Stimulated activated CD8-positive, alpha-beta memory T cell treated with anti-CD3 and anti-CD28 coated beads, Interleukin-7, amount 100 ng/mL, for 1 hour (primary cell): ENCODE results near the gene PDCD4.
A peak's percentile ranks its signal among the peaks of the same experiment; 100 is the strongest.
"Not testable (repeated sequence)": the region's sequence is repeated elsewhere in the genome, so short reads cannot be mapped to it uniquely, and the experiment has no call there.

Experiments used
- DNase-seq, 2 donors: peaks; one replicate each; pipeline ENCODE4 v3.0.0-alpha.2; 2020; ENCODE audit warnings: low read depth in 2 of 2

Gene PDCD4

GRCh38 chr10:110881905-110882304, 10.2 kb downstream of the PDCD4 start:
- no peak for DNase-seq

DNA sequence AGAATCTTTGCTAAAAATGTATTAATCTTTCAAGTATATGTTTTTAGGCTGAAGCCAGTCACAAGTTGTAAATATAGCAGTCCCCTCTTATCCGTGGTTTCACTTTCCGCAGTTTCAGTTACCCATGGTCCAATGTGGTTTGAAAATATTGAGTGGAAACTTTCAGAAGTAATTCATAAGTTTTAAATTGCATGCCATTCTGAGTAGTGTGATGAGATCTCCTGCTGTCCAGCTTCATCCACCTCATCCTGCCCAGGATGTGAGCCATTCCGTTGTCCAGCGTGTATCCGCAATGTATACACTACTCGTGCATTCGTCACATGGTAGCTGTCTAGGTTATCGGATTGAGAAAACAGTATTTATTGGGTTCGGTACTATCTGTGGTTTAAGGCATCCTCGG, 12.2 kb downstream of the PDCD4 start:
- DNase-seq, result no peak

- DNase-seq, result no peak
These were observed 14.4 kb downstream of the PDCD4 start for GRCh38 chr10:110885932-110886674.

- DNase-seq, result no peak
These were observed 15.8 kb downstream of the PDCD4 start for GRCh38 chr10:110887560-110887959.

DNA sequence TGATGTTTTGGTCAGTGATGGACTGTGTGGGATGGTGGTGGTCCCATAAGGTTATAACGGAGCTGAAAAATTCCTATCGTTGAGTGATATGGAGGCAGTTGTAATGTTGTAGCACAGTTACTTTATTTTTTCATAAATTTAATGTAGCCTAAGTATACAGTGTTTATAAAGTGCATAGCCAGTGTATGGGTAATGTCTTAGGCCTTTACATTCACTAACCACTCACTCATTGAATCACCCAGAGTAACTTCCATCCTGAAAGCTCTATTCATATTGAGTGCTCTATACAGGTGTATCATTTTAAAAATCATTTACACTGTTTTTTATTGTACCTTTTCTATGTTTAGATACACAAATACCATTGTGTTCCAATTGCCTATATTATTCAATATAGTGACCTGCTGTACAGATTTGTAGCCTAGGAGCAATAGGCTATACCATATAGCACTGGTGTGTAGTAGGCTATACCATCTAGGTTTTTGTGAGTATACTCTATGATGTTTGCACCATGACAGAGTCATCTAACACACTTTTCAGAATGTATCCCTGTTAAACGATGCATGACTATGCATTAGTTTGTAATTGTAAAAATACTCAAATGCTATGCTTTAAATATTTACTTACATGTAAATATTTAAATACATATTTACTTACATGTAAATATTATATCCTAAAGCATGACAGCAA, 21.0 kb downstream of the PDCD4 start:
- DNase-seq, result no peak

- DNase-seq, result no peak
These were observed 21.9 kb downstream of the PDCD4 start for GRCh38 chr10:110893559-110894179.

DNA sequence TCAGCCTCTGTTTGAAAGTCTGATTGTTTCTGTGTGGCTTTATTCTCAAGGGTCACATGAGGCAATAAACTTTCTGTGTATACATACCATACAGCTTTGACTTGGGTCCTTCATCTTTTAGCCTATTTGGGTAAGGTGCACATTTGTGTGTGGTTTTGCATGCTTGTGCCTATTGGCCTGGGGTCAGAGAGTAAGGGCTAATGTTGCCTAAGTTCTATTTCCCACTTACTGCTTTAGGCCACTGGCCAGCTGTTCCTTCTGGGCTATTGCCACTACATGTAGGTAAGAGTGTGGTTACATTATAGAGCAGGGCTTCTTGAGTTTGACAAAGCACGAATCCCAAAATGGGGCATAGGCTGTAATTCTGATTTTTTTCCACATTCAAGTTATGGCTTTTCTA, 25.5 kb downstream of the PDCD4 start:
- no peak for DNase-seq

DNA sequence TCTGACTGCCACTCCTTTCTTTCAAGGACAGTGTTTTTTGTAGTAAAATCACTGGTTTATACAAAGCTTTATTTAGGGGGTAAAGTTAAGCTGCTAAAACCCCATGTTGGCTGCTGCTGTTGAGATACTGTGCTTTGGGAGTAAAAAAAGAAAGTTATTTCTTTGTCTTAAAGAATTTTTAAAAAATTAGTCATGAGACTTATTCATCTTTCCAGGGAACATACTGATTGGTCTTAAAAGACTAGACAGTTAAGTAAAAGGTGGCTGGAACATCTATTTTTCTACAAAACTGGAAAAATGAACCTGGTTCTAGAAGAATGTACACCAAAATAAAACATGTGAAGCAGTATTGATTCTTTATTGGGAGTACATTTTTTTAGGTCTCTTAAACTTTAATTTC, 26.7 kb downstream of the PDCD4 start:
- DNase-seq, result no peak

DNA sequence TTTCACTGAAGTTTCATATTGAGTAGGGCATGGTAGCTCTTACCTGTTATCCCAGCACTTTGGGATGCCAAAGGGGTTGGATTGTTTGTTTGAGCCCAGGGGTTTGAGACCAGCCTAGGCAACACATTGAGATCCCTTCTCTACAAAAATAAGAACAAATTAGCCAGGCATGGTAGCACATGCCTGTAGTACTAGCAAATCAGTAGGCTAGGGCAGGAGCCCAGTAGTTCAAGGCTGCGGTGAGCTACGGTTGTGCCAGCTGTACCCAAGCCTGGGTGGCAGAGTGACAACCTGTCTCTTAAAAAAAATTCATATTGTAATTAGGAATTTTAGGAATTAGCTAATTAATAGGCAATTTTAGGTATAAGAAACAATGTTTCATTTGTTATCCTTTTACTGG, 29.3 kb downstream of the PDCD4 start:
- DNase-seq, result no peak

- no peak for DNase-seq
These were observed 30.5 kb downstream of the PDCD4 start for GRCh38 chr10:110901954-110902819.

- DNase-seq, result no peak
These were observed 31.9 kb downstream of the PDCD4 start for GRCh38 chr10:110903280-110904278.

DNA sequence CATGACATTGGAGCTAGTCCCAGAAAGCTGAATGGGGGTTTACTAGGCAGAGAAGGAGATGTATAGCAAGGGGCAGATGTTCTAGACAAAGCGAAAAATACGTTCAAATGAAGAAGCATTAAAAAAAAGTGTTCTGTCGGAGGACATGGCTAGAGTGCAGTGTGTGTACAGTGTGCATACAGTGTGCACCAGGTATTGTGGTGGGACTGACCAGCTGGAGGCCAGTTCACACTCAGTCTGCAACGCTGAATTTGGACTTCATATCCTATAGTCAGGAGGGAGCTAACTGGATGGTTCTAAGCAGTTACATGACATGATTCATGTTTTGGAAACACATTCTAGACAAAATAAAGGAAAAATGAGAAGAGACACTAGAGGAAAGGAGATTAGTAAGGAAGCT, 38.4 kb downstream of the PDCD4 start:
- DNase-seq, result no peak

GRCh38 chr10:110912374-110912773, 40.6 kb downstream of the PDCD4 start:
- no peak for DNase-seq

DNA sequence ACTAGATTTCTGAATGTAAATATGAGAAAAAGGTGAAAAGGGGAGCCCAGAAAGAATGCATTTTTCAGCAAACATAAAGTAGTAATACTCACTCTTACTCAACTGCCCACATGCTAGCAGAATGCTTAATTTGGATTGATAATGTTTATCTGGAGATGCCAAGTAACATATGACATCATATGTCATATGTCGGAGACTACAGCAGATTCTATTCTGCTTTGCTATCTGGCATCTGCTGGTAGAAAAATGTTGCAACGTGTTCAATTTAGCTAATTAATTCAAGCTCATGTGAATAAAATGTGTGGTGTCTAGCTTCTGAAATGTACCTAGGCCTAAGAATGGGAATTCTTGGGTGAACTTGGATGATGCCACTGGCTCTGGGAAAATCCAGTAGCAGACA, 42.7 kb downstream of the PDCD4 start:
- no peak for DNase-seq

- no peak for DNase-seq
These were observed 43.3 kb downstream of the PDCD4 start for GRCh38 chr10:110915035-110915434.

- DNase-seq, result not testable (repeated sequence)
These were observed 43.9 kb downstream of the PDCD4 start for GRCh38 chr10:110915600-110915999.

GRCh38 chr10:110916554-110917346, 45.0 kb downstream of the PDCD4 start:
- no peak for DNase-seq

DNA sequence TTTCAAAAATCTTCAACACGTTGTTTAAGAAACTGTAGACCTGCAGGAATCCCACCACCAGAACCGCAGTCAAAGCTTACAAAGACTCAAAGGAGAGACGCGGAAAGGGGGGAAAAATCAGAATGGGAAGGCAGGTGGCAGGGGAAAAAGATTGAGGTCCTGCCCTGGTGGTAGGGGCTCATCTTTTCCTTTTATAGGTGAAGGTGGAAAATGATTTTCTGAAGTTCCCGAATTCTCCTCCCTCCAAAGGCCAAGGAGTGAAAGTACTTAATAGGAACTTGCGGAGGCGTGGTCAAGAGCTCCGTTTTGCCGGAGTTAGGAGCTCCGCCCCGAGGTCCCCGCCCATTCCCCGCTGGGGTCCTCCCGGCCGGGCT, 46.5 kb downstream of the PDCD4 start:
- peak; percentile 68 to 73 for DNase-seq

DNA sequence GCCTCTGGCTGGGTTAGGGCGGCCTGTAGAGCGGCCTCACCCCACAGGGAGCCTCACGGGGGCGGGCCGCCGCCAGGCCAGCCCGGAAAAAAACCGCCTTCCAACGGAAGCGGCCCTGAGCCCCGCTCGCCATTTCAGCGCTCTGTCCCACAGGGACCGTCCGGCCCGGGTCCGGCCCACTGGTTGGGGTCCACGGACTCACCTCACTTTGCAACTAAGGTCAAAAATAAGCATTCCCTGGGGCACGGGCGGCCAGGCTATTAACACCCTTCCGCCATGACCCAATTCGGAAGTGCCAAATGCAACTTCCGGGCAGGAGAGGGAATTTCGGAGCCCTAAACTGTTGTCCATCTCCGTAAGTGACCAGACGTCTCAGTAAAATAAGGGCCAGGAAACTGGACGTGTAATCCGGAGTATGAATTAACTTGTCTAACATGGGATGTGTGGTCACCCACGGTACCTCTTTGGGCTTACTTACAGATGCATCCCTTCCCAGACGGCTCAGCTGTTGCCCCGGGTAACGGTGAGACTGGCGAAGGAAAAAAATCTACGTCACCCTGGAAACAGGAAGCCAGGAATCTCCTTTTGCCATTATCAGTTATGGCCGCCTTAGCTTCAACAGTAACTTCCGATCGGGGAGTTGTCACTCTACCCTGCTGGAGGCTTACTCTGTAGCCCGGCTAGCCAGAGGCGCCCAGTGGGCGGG, 47.1 kb downstream of the PDCD4 start, which contains the start of gene BBIP1:
TSS of gene BBIP1 (minus strand) at position 538 of the 706 bp plus-strand sequence. CDS start 1,023 bp downstream, outside the sequence.
- DNase-seq, result peak in 1 of 2 donors; percentile 92
